T-helper 2 cell treated with Interferon-gamma antibody and Interleukin-4, amounts not matched to agents 5 μg/mL and 100 μg/mL, for 36 hours (primary cell): ENCODE data around the gene MEX3A.

ENCODE experiments used
- DNase-seq: peaks from one replicate; pipeline ENCODE4 v3.0.0; 2021; ENCODE audit warnings: low spot score
- H3K27ac Mint-ChIP-seq: one replicate; pipeline ENCODE4 v1.8.0; 2021; ENCODE audit warnings: mild to moderate bottlenecking, mixed read lengths
- H3K27me3 Mint-ChIP-seq: one replicate; pipeline ENCODE4 v1.8.0; 2021; ENCODE audit warnings: low read depth, mixed read lengths
- H3K36me3 Mint-ChIP-seq: one replicate; pipeline ENCODE4 v1.8.0; 2021; ENCODE audit warnings: low read depth, mixed read lengths
- H3K4me1 Mint-ChIP-seq: one replicate; pipeline ENCODE4 v1.8.0; 2021; ENCODE audit warnings: low read depth, mixed read lengths
- H3K4me3 Mint-ChIP-seq: one replicate; pipeline ENCODE4 v1.8.0; 2022; ENCODE audit warnings: mild to moderate bottlenecking, moderate library complexity, mixed read lengths
- H3K9me3 Mint-ChIP-seq: one replicate; pipeline ENCODE4 v1.8.0; 2021; ENCODE audit warnings: mixed read lengths

Gene MEX3A

GRCh38 chr1:156101880-156102279 is 19.6 kb upstream of the MEX3A start:
- peaks cover 57% of the 10 kb centered on the region for H3K4me1 Mint-ChIP-seq
- H3K36me3 Mint-ChIP-seq: no peaks in the 10 kb centered on the region
- no peak for DNase-seq
- no peak overlapping the region for H3K4me3 Mint-ChIP-seq
- peaks cover 5% of the 10 kb centered on the region for H3K27me3 Mint-ChIP-seq
- H3K9me3 Mint-ChIP-seq: no peaks in the 10 kb centered on the region
- no peak overlapping the region for H3K27ac Mint-ChIP-seq

GRCh38 chr1:156100205-156100995 is 18.1 kb upstream of the MEX3A start:
- no peaks in the 10 kb centered on the region for H3K9me3 Mint-ChIP-seq
- peaks cover 5% of the 10 kb centered on the region for H3K27me3 Mint-ChIP-seq
- H3K36me3 Mint-ChIP-seq: no peaks in the 10 kb centered on the region
- DNase-seq: no peak
- H3K4me3 Mint-ChIP-seq: no peak overlapping the region
- peaks cover 59% of the 10 kb centered on the region for H3K4me1 Mint-ChIP-seq
- H3K27ac Mint-ChIP-seq: no peak overlapping the region

GRCh38 chr1:156099282-156099681 is 17.0 kb upstream of the MEX3A start:
- Mint-ChIP-seq H3K4me1 (peaks cover 51% of the 10 kb centered on the region), H3K27me3 (peaks cover 5% of the 10 kb centered on the region), H3K9me3 (no peaks in the 10 kb centered on the region), H3K4me3 (no peak overlapping the region), H3K36me3 (no peaks in the 10 kb centered on the region), H3K27ac (no peak overlapping the region)
- no peak for DNase-seq

GRCh38 chr1:156098784-156099183 is 16.5 kb upstream of the MEX3A start:
- Mint-ChIP-seq H3K4me3 (no peak overlapping the region), H3K4me1 (peaks cover 47% of the 10 kb centered on the region), H3K27me3 (peaks cover 6% of the 10 kb centered on the region), H3K27ac (no peak overlapping the region), H3K36me3 (no peaks in the 10 kb centered on the region), H3K9me3 (no peaks in the 10 kb centered on the region)
- DNase-seq: no peak

- H3K9me3 Mint-ChIP-seq: no peaks in the 10 kb centered on the region
Observed at GRCh38 chr1:156097499-156098178, 15.4 kb upstream of the MEX3A start.

GRCh38 chr1:156096640-156097391 is 14.6 kb upstream of the MEX3A start:
- DNase-seq: peak; percentile 89
- Mint-ChIP-seq H3K4me1 (peaks cover 39% of the 10 kb centered on the region), H3K4me3 (peak overlapping the region; percentile 73)

More at GRCh38 chr1:156097499-156098178, 15.4 kb upstream of the MEX3A start:
- Mint-ChIP-seq H3K4me1 (peaks cover 39% of the 10 kb centered on the region), H3K36me3 (no peaks in the 10 kb centered on the region), H3K27me3 (peaks cover 5% of the 10 kb centered on the region), H3K4me3 (no peak overlapping the region), H3K27ac (peak overlapping the region; percentile 75)
- peak; percentile 78 for DNase-seq

GRCh38 chr1:156095906-156096508 is 13.7 kb upstream of the MEX3A start:
- no peak overlapping the region for H3K4me3 Mint-ChIP-seq
- no peaks in the 10 kb centered on the region for H3K36me3 Mint-ChIP-seq
- H3K27me3 Mint-ChIP-seq: peaks cover 3% of the 10 kb centered on the region
- no peak overlapping the region for H3K27ac Mint-ChIP-seq
- peaks cover 35% of the 10 kb centered on the region for H3K4me1 Mint-ChIP-seq
- no peaks in the 10 kb centered on the region for H3K9me3 Mint-ChIP-seq
- no peak for DNase-seq

More at GRCh38 chr1:156096640-156097391, 14.6 kb upstream of the MEX3A start:
- Mint-ChIP-seq H3K9me3 (no peaks in the 10 kb centered on the region), H3K27me3 (peaks cover 5% of the 10 kb centered on the region), H3K27ac (peak overlapping the region; percentile 75), H3K36me3 (no peaks in the 10 kb centered on the region)

GRCh38 chr1:156091610-156092009 is 9.3 kb upstream of the MEX3A start:
- Mint-ChIP-seq H3K9me3 (no peaks in the 10 kb centered on the region), H3K4me1 (peaks cover 17% of the 10 kb centered on the region), H3K36me3 (no peaks in the 10 kb centered on the region), H3K27ac (no peak overlapping the region), H3K27me3 (peaks cover 13% of the 10 kb centered on the region), H3K4me3 (no peak overlapping the region)
- DNase-seq: no peak

GRCh38 chr1:156090840-156091188 is 8.5 kb upstream of the MEX3A start:
- no peaks in the 10 kb centered on the region for H3K36me3 Mint-ChIP-seq
- H3K4me1 Mint-ChIP-seq: peaks cover 9% of the 10 kb centered on the region
- peak; percentile 77 for DNase-seq
- H3K27ac Mint-ChIP-seq: peak overlapping the region; percentile 49
- H3K27me3 Mint-ChIP-seq: peaks cover 19% of the 10 kb centered on the region
- H3K4me3 Mint-ChIP-seq: no peak overlapping the region
- no peaks in the 10 kb centered on the region for H3K9me3 Mint-ChIP-seq

GRCh38 chr1:156090138-156090839 is 8.0 kb upstream of the MEX3A start:
- H3K9me3 Mint-ChIP-seq: no peaks in the 10 kb centered on the region
- peak overlapping the region; percentile 49 for H3K27ac Mint-ChIP-seq
- H3K4me3 Mint-ChIP-seq: no peak overlapping the region
- no peak for DNase-seq
- H3K27me3 Mint-ChIP-seq: peaks cover 22% of the 10 kb centered on the region
- H3K4me1 Mint-ChIP-seq: peaks cover 6% of the 10 kb centered on the region
- H3K36me3 Mint-ChIP-seq: no peaks in the 10 kb centered on the region

- Mint-ChIP-seq H3K4me3 (no peak overlapping the region), H3K4me1 (peaks cover 6% of the 10 kb centered on the region), H3K9me3 (no peaks in the 10 kb centered on the region), H3K36me3 (no peaks in the 10 kb centered on the region), H3K27me3 (peaks cover 27% of the 10 kb centered on the region), H3K27ac (no peak overlapping the region)
- no peak for DNase-seq
Observed at GRCh38 chr1:156089704-156090103, 7.4 kb upstream of the MEX3A start.

- no peaks in the 10 kb centered on the region for H3K36me3 Mint-ChIP-seq
- DNase-seq: no peak
- no peaks in the 10 kb centered on the region for H3K9me3 Mint-ChIP-seq
- no peak overlapping the region for H3K27ac Mint-ChIP-seq
- peaks cover 9% of the 10 kb centered on the region for H3K4me1 Mint-ChIP-seq
- no peak overlapping the region for H3K4me3 Mint-ChIP-seq
- peaks cover 46% of the 10 kb centered on the region for H3K27me3 Mint-ChIP-seq
Observed at GRCh38 chr1:156086256-156086662, 4.0 kb upstream of the MEX3A start.
